WI38 (cell line): ENCODE data around the gene GINS2.

ENCODE experiments used
- H3K4me3 ChIP-seq: 2 replicates; pipeline ENCODE4 v1.5.1; 2011; ENCODE audit warnings: low read depth, mild to moderate bottlenecking, control low read depth, low read length
- CTCF ChIP-seq: IDR thresholded peaks from 2 replicates; pipeline ENCODE4 v1.5.1; 2012; ENCODE audit warnings: low read depth, mild to moderate bottlenecking, control low read depth, low read length

Gene GINS2

GRCh38 chr16:85627526-85628264 lies 61.1 kb downstream of the GINS2 start:
- no peak for TF ChIP-seq CTCF
- no peak overlapping the region for H3K4me3 ChIP-seq

GRCh38 chr16:85627089-85627488 lies 61.7 kb downstream of the GINS2 start:
- no peak for TF ChIP-seq CTCF
- no peak overlapping the region for H3K4me3 ChIP-seq
